Measurements from ENCODE around the gene RNF135.

RNF135 gene

GRCh38 chr17:30939051-30939689 is 31.7 kb upstream of the RNF135 start:
- no peak overlapping the region for H3K4me3 ChIP-seq (ENCODE audit: low read length)
- no peaks in the 10 kb centered on the region for H3K4me1 ChIP-seq (ENCODE audit: insufficient read depth, low read length)
- no peaks in the 10 kb centered on the region for H3K9me3 ChIP-seq (ENCODE audit: low read length)
- H2AFZ ChIP-seq (ENCODE audit: low read depth, low read length) = no peak overlapping the region
- H3K27me3 ChIP-seq (ENCODE audit: insufficient read depth, low read length) = peaks cover 2% of the 10 kb centered on the region
- no peaks in the 10 kb centered on the region for H3K36me3 ChIP-seq (ENCODE audit: insufficient read depth, low read length)

- Histone ChIP-seq H3K4me3 (ENCODE audit: low read length) (no peak overlapping the region), H3K36me3 (ENCODE audit: insufficient read depth, low read length) (no peaks in the 10 kb centered on the region), H2AFZ (ENCODE audit: low read depth, low read length) (no peak overlapping the region), H3K4me1 (ENCODE audit: insufficient read depth, low read length) (no peaks in the 10 kb centered on the region), H3K27me3 (ENCODE audit: insufficient read depth, low read length) (peaks cover 3% of the 10 kb centered on the region), H3K9me3 (ENCODE audit: low read length) (no peaks in the 10 kb centered on the region)
Observed at GRCh38 chr17:30942308-30943079, 28.3 kb upstream of the RNF135 start.

GRCh38 chr17:30947796-30948195 is 23.0 kb upstream of the RNF135 start:
- Histone ChIP-seq H3K36me3 (ENCODE audit: insufficient read depth, low read length) (no peaks in the 10 kb centered on the region), H3K9me3 (ENCODE audit: low read length) (no peaks in the 10 kb centered on the region), H3K4me1 (ENCODE audit: insufficient read depth, low read length) (no peaks in the 10 kb centered on the region), H2AFZ (ENCODE audit: low read depth, low read length) (no peak overlapping the region), H3K27me3 (ENCODE audit: insufficient read depth, low read length) (peaks cover 3% of the 10 kb centered on the region), H3K4me3 (ENCODE audit: low read length) (no peak overlapping the region)

DNA sequence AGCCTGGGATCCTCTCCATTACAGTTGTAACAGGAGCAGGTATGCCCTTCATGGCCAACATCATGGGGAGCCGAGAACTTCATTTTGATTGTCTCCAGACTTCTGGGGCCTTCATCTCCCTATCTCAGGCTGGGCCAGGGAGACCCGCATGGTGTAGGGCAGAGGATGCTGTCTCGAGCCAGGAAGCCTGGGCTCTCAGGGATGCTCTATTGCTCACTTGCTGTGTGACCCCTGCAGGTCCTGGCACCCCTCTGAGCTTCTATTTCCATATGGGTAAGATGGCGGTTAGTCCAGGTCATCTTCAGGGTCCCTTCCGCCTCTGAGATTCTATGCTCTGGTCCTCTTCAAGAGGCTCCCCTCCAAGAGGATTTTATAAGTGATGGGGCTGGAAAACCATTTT is 20.6 kb upstream of the RNF135 start:
- H2AFZ ChIP-seq (ENCODE audit: low read depth, low read length) = no peak overlapping the region

GRCh38 chr17:30950669-30951399 is 20.0 kb upstream of the RNF135 start:
- H3K36me3 ChIP-seq (ENCODE audit: insufficient read depth, low read length) = no peaks in the 10 kb centered on the region
- H3K9me3 ChIP-seq (ENCODE audit: low read length) = no peaks in the 10 kb centered on the region
- no peaks in the 10 kb centered on the region for H3K27me3 ChIP-seq (ENCODE audit: insufficient read depth, low read length)
- H3K4me3 ChIP-seq (ENCODE audit: low read length) = no peak overlapping the region
- no peaks in the 10 kb centered on the region for H3K4me1 ChIP-seq (ENCODE audit: insufficient read depth, low read length)
- no peak overlapping the region for H2AFZ ChIP-seq (ENCODE audit: low read depth, low read length)

More for the DNA sequence above, 20.6 kb upstream of the RNF135 start:
- H3K4me1 ChIP-seq (ENCODE audit: insufficient read depth, low read length) = no peaks in the 10 kb centered on the region
- H3K27me3 ChIP-seq (ENCODE audit: insufficient read depth, low read length) = peaks cover 2% of the 10 kb centered on the region
- H3K36me3 ChIP-seq (ENCODE audit: insufficient read depth, low read length) = no peaks in the 10 kb centered on the region
- no peak overlapping the region for H3K4me3 ChIP-seq (ENCODE audit: low read length)
- no peaks in the 10 kb centered on the region for H3K9me3 ChIP-seq (ENCODE audit: low read length)

DNA sequence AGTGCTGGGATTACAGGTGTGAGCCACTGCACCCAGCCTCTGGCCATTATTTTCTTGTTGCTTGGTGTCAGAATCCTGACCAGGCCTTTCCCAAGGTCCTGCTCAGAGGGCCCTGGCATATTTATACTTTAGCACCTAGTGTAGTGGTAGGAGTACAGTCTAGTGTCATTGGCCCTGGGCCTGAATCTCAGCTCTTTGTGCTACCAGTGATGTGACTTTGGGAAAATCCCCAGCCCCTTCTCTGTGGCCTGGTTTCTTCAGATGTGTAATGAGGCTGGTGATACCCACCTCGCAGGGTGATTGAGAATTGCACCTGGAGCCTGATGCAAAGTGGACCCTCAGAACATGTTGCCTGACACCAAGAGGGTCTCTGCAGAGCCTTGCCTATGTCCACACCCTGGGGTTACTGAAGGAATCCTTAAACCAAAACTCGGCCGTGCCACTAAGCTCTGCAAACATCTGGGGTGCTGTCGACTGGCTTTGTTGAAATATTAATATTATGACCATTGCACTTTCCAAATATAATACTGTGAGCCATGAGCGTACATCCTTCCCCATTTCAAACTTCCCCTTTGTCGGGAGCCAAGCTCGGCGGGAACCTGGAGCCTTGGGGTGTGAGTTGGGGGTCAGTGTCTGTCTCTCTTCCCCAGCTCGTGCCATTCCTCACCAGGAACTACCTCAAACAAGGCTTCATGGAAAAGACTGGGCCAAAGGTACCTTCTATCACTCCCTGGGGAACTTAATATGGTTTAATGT is 18.0 kb upstream of the RNF135 start:
- no peak overlapping the region for H3K4me3 ChIP-seq (ENCODE audit: low read length)
- H3K9me3 ChIP-seq (ENCODE audit: low read length) = no peaks in the 10 kb centered on the region
- peaks cover 12% of the 10 kb centered on the region for H3K4me1 ChIP-seq (ENCODE audit: insufficient read depth, low read length)
- no peak overlapping the region for H2AFZ ChIP-seq (ENCODE audit: low read depth, low read length)
- no peaks in the 10 kb centered on the region for H3K27me3 ChIP-seq (ENCODE audit: insufficient read depth, low read length)
- no peaks in the 10 kb centered on the region for H3K36me3 ChIP-seq (ENCODE audit: insufficient read depth, low read length)

GRCh38 chr17:30954046-30954830 is 16.6 kb upstream of the RNF135 start:
- Histone ChIP-seq H2AFZ (ENCODE audit: low read depth, low read length) (no peak overlapping the region), H3K36me3 (ENCODE audit: insufficient read depth, low read length) (no peaks in the 10 kb centered on the region), H3K9me3 (ENCODE audit: low read length) (no peaks in the 10 kb centered on the region), H3K4me3 (ENCODE audit: low read length) (no peak overlapping the region), H3K27me3 (ENCODE audit: insufficient read depth, low read length) (no peaks in the 10 kb centered on the region), H3K4me1 (ENCODE audit: insufficient read depth, low read length) (peaks cover 12% of the 10 kb centered on the region)

- Histone ChIP-seq H3K27me3 (ENCODE audit: insufficient read depth, low read length) (no peaks in the 10 kb centered on the region), H3K4me3 (ENCODE audit: low read length) (peak overlapping the region; percentile 15), H3K4me1 (ENCODE audit: insufficient read depth, low read length) (peaks cover 15% of the 10 kb centered on the region), H2AFZ (ENCODE audit: low read depth, low read length) (peak overlapping the region; percentile 55), H3K36me3 (ENCODE audit: insufficient read depth, low read length) (no peaks in the 10 kb centered on the region), H3K9me3 (ENCODE audit: low read length) (no peaks in the 10 kb centered on the region)
Observed at GRCh38 chr17:30956764-30957374, 14.0 kb upstream of the RNF135 start.

GRCh38 chr17:30957741-30958140 is 13.1 kb upstream of the RNF135 start:
- H3K27me3 ChIP-seq (ENCODE audit: insufficient read depth, low read length) = no peaks in the 10 kb centered on the region
- H3K36me3 ChIP-seq (ENCODE audit: insufficient read depth, low read length) = no peaks in the 10 kb centered on the region
- no peaks in the 10 kb centered on the region for H3K9me3 ChIP-seq (ENCODE audit: low read length)
- no peak overlapping the region for H3K4me3 ChIP-seq (ENCODE audit: low read length)
- no peak overlapping the region for H2AFZ ChIP-seq (ENCODE audit: low read depth, low read length)
- peaks cover 15% of the 10 kb centered on the region for H3K4me1 ChIP-seq (ENCODE audit: insufficient read depth, low read length)

GRCh38 chr17:30958187-30958586 is 12.7 kb upstream of the RNF135 start:
- Histone ChIP-seq H3K4me3 (ENCODE audit: low read length) (no peak overlapping the region), H3K4me1 (ENCODE audit: insufficient read depth, low read length) (peaks cover 15% of the 10 kb centered on the region), H3K36me3 (ENCODE audit: insufficient read depth, low read length) (no peaks in the 10 kb centered on the region), H2AFZ (ENCODE audit: low read depth, low read length) (no peak overlapping the region), H3K27me3 (ENCODE audit: insufficient read depth, low read length) (no peaks in the 10 kb centered on the region), H3K9me3 (ENCODE audit: low read length) (no peaks in the 10 kb centered on the region)

DNA sequence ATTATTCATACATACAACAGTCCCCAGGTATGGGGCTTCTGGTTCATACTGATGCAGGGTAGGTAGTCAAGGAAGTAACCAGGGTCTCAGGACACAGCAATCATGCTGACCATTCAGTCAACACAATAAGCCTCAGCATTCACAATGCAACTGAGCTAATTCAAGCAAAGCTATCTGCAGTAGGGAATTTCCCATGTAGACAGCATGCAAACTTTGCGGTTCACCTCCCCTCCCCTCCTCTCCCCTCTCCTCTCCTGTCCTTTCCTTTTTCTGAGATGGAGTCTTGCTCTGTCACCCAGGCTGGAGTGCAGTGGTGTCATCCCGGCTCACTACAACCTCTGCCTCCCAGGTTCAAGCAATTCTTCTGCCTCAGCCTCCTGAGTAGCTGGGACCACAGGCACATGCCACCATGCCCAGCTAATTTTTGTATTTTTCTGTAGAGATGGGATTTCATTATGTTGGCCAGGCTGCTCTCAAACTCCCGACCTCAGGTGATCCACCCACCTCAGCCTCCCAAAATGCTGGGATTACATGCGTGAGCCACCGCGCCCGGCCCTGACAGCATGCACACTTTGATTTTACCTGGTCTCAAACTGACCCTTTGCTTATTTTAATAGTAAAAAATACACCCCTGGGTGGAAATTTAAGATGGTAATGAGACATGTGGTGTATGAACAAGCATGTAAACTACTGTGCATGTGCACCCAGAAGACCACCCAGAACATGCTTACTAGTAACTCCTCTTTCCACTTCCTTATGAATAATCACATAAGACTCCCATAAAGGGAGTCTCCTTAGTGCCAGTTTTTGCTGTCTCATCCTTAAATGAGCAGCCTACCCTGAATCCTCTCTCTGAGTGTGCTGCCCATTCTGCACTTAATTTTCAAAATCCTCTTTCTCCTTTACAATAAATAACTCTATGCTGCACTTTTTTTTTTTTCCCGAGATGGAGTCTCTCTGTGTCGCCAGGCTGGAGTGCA is 9.3 kb upstream of the RNF135 start:
- Histone ChIP-seq H3K9me3 (ENCODE audit: low read length) (no peaks in the 10 kb centered on the region), H3K4me1 (ENCODE audit: insufficient read depth, low read length) (peaks cover 10% of the 10 kb centered on the region), H3K36me3 (ENCODE audit: insufficient read depth, low read length) (no peaks in the 10 kb centered on the region), H2AFZ (ENCODE audit: low read depth, low read length) (no peak overlapping the region), H3K27me3 (ENCODE audit: insufficient read depth, low read length) (no peaks in the 10 kb centered on the region), H3K4me3 (ENCODE audit: low read length) (no peak overlapping the region)

All from neuron (in vitro differentiated cells).